WTC11 (cell line): ENCODE data around the gene USP26.

Source experiments
- CREB1 ChIP-seq: sonication (generic); formaldehyde crosslinking; IDR thresholded peaks from 2 replicates; pipeline ENCODE4 v1.8.0; 2023; ENCODE audit warnings: mild to moderate bottlenecking, missing genetic modification reagents
- ERG ChIP-seq: fragments of 250-450 bp; sonication (Bioruptor Pico); IDR thresholded peaks from 2 replicates; pipeline ENCODE4 v1.8.0; 2021; ENCODE audit warnings: mild to moderate bottlenecking
- GABPB1 ChIP-seq: sonication (generic); formaldehyde crosslinking; IDR thresholded peaks from 2 replicates; pipeline ENCODE4 v1.8.1; 2023; ENCODE audit warnings: mild to moderate bottlenecking, missing genetic modification reagents
- JUN ChIP-seq: sonication (generic); formaldehyde crosslinking; IDR thresholded peaks from 2 replicates; pipeline ENCODE4 v1.8.0; 2023; ENCODE audit warnings: mild to moderate bottlenecking, missing genetic modification reagents
- NFE2L1 ChIP-seq: sonication (generic); formaldehyde crosslinking; IDR thresholded peaks from 2 replicates; pipeline ENCODE4 v1.8.1; 2023; ENCODE audit warnings: missing genetic modification reagents
- PRDM15 ChIP-seq: sonication (generic); formaldehyde crosslinking; IDR thresholded peaks from 2 replicates; pipeline ENCODE4 v1.8.0; 2022; ENCODE audit warnings: missing genetic modification reagents
- TEAD1 ChIP-seq: sonication (generic); formaldehyde crosslinking; IDR thresholded peaks from 2 replicates; pipeline ENCODE4 v1.8.0; 2022; ENCODE audit warnings: mild to moderate bottlenecking, missing genetic modification reagents
- TP53 ChIP-seq: sonication (generic); formaldehyde crosslinking; IDR thresholded peaks from 2 replicates; pipeline ENCODE4 v1.8.1; 2023; ENCODE audit warnings: mild to moderate bottlenecking, missing genetic modification reagents
- USF2 ChIP-seq: sonication (generic); formaldehyde crosslinking; IDR thresholded peaks from 2 replicates; pipeline ENCODE4 v1.8.1; 2023; ENCODE audit warnings: mild to moderate bottlenecking, missing genetic modification reagents, moderate library complexity
- ZNF512 ChIP-seq: sonication (generic); formaldehyde crosslinking; IDR thresholded peaks from 2 replicates; pipeline ENCODE4 v1.8.1; 2022; ENCODE audit warnings: missing genetic modification reagents, borderline replicate concordance
- TF ChIP-seq, protein P1 (sequence below): fragments of 200-600 bp; IDR thresholded peaks from 2 replicates; pipeline ENCODE4 v1.8.0; 2022; ENCODE audit warnings: antibody characterized with exemption
- TF ChIP-seq, protein P2 (sequence below): fragments of 250-450 bp; sonication (Bioruptor Pico); IDR thresholded peaks from 2 replicates; pipeline ENCODE4 v1.9.0; 2021; ENCODE audit warnings: moderate library complexity, mild to moderate bottlenecking, inconsistent platforms, borderline replicate concordance
- TF ChIP-seq, protein P3 (sequence below): sonication (generic); formaldehyde crosslinking; IDR thresholded peaks from 2 replicates; pipeline ENCODE4 v1.8.1; 2022; ENCODE audit warnings: low read depth, missing genetic modification reagents, borderline replicate concordance

- no peak for TF ChIP-seq JUN (CRISPR knock-in tag)
- TF ChIP-seq, protein P1, sequence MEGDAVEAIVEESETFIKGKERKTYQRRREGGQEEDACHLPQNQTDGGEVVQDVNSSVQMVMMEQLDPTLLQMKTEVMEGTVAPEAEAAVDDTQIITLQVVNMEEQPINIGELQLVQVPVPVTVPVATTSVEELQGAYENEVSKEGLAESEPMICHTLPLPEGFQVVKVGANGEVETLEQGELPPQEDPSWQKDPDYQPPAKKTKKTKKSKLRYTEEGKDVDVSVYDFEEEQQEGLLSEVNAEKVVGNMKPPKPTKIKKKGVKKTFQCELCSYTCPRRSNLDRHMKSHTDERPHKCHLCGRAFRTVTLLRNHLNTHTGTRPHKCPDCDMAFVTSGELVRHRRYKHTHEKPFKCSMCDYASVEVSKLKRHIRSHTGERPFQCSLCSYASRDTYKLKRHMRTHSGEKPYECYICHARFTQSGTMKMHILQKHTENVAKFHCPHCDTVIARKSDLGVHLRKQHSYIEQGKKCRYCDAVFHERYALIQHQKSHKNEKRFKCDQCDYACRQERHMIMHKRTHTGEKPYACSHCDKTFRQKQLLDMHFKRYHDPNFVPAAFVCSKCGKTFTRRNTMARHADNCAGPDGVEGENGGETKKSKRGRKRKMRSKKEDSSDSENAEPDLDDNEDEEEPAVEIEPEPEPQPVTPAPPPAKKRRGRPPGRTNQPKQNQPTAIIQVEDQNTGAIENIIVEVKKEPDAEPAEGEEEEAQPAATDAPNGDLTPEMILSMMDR, result no peak
- no peak for TF ChIP-seq USF2
- no peak for TF ChIP-seq PRDM15 (CRISPR knock-in tag)
- TF ChIP-seq, protein P2, sequence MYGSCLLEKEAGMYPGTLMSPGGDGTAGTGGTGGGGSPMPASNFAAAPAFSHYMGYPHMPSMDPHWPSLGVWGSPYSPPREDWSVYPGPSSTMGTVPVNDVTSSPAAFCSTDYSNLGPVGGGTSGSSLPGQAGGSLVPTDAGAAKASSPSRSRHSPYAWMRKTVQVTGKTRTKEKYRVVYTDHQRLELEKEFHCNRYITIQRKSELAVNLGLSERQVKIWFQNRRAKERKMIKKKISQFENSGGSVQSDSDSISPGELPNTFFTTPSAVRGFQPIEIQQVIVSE (CRISPR knock-in tag), result no peak
- TF ChIP-seq CREB1, result no peak
- no peak for TF ChIP-seq TP53
- TF ChIP-seq NFE2L1 (CRISPR knock-in tag), result no peak
- TF ChIP-seq ERG (CRISPR knock-in tag), result no peak
- TF ChIP-seq, protein P3, sequence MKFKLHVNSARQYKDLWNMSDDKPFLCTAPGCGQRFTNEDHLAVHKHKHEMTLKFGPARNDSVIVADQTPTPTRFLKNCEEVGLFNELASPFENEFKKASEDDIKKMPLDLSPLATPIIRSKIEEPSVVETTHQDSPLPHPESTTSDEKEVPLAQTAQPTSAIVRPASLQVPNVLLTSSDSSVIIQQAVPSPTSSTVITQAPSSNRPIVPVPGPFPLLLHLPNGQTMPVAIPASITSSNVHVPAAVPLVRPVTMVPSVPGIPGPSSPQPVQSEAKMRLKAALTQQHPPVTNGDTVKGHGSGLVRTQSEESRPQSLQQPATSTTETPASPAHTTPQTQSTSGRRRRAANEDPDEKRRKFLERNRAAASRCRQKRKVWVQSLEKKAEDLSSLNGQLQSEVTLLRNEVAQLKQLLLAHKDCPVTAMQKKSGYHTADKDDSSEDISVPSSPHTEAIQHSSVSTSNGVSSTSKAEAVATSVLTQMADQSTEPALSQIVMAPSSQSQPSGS (CRISPR knock-in tag), result no peak
- TF ChIP-seq TEAD1 (CRISPR knock-in tag), result no peak
- no peak for TF ChIP-seq ZNF512 (CRISPR knock-in tag)
- TF ChIP-seq GABPB1 (CRISPR knock-in tag), result no peak
Observed at GRCh38 chrX:133097031-133097430, at the start of gene USP26.
